OCI-M2 (cell line): Measurements from ENCODE around the gene MYCN.
"Not testable (repeated sequence)": the region's sequence is repeated elsewhere in the genome, so short reads cannot be mapped to it uniquely, and the experiment has no call there.

Source experiments
- DNase-seq: peaks from one replicate; lab custom pipeline; 2025; ENCODE audit not compliant: unreplicated experiment; lab: John Stamatoyannopoulos, UW

Gene MYCN

DNA sequence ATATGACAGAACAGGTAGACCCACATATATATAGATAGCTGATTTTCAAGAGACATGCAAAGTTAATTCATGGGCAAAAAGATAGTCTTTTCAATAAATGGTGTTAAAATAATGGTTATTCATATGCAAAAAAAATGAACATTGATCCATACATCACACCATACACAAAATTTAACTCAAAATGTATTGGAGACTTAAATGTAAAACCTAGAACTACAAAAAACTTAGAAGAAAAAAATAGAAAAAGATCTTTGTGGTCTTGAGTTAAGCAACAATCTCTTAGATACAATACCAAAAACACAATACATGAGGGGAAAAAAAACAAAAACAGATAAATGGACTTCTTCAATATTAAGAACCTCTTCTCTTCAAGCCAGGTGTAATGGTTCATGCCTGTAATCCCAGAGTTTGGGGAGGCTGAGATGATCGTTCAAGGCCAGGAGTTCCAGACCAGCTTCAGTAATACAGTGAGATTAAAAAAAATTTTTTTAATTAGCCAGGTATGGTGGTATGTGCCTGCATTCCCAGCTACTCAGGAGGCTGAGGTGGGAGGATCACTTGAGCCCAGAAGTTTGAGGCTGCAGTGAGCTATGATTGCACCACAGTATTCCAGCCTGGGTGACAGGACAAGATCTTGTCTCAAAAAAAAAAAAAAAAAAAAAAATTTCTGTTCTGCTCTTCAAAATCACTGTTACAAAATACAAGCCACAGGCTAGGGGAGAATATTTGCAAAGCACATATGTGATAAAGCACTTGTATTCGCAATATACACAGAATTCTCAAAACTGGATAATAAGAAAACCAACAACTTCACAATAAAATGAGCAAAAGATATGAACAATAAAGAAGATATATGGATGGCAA lies 32.7 kb upstream of the MYCN start:
- DNase-seq = no peak

DNA sequence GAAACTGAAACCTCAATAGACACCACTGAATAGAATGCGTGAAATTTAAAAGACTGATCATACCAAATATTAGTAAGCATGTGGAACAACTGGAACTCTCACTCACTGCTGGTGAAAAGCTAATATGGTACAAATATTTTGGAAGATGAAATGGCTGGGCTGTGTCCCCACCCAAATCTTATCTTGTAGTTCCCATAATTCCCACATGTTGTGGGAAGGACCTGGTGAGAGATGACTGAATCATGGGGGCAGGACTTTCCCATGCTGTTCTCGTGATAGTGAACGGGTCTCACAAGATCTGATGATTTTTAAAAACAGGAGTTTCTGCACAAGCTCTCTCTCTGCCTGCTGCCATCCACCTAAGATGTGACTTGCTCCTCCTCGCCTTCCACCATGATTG lies 32.0 kb upstream of the MYCN start:
- DNase-seq = no peak

DNA sequence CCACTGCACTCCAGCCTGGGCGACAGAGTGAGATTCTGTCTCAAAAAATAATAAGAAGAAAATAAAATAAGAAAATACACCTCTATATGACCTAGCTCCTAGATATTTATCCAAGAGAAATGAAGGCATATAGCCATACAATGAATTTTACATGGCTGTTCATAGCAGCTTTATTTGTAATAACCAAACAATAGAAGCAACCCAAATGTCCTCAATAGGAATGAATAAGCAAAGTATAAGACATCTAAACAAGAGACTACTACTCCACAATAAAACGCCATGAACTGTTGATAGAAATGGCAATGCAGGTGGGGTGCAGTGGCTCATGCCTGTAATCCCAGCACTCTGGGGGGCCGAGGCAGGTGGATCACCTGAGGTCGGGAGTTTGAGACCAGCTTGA lies 31.2 kb upstream of the MYCN start:
- no peak for DNase-seq

GRCh38 chr2:15909736-15910135 lies 30.6 kb upstream of the MYCN start:
- no peak for DNase-seq

DNA sequence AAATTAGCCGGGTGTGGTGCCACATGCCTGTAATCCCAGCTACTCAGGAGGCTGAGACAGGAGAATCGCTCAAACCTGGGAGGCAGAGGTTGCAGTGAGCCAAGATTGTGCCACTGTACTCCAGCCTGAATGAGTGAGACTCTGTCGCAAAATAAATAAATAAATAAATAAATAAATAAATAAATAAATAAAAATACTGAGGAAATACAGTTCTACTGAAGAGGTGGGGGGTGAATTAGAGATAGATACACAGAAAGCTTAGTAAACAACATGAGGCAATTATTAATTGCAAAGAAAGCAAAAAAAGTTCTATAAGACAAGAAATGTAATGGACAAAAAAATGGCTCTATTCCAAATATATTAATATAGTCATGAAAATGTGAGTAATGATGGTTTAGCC lies 29.1 kb upstream of the MYCN start:
- not testable (repeated sequence) for DNase-seq

GRCh38 chr2:15911686-15912085 lies 28.7 kb upstream of the MYCN start:
- no peak for DNase-seq

DNA sequence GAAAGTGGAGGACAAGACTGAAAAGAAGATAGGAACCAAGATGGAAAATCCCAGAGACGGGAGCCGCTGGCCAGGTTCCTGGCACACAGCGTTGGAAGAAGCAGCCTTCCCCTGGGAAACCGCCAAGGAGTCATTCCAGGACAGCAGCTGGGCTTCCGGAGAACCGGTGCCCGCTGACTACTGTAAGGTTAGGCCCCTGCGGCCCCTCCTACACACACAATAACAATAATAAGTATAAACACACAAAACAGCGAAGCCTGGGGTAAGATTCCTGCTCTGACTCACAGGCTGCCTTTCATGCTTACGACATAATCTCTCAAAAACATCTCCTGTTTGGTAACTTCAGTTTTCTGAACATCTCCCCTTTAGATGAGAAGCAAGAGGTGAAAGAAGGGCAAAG lies 28.1 kb upstream of the MYCN start:
- no peak for DNase-seq

GRCh38 chr2:15913146-15913545 lies 27.2 kb upstream of the MYCN start:
- no peak for DNase-seq

GRCh38 chr2:15914596-15915385 lies 25.6 kb upstream of the MYCN start:
- DNase-seq = no peak

GRCh38 chr2:15915546-15915945 lies 24.8 kb upstream of the MYCN start:
- DNase-seq = not testable (repeated sequence)

- no peak for DNase-seq
Observed at GRCh38 chr2:15916336-15916735, 24.0 kb upstream of the MYCN start.

GRCh38 chr2:15918761-15919356 lies 21.5 kb upstream of the MYCN start:
- no peak for DNase-seq

GRCh38 chr2:15919716-15920434 lies 20.5 kb upstream of the MYCN start:
- DNase-seq = no peak

GRCh38 chr2:15920696-15921095 lies 19.7 kb upstream of the MYCN start:
- DNase-seq = no peak

- no peak for DNase-seq
Observed at GRCh38 chr2:15923597-15923996, 16.8 kb upstream of the MYCN start.

DNA sequence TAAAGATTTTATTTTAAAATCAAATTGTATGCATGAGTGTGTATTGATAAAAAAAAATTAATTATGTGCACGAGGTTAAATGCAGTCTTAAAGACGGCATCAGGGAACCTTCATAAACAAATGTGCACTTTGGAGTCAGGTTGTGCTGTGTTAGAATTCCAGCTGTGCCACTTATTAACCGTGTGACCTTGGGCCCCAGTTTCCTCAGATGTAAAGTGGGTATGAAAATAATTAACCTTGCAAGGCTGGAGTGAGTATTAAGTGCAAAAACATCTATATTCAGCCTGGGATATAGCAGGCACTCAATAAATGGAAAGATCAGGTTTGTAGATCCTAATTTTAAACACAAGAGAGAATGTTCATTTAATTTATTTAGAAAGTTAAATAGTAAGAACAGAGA lies 14.5 kb upstream of the MYCN start:
- no peak for DNase-seq

GRCh38 chr2:15926252-15926651 lies 14.1 kb upstream of the MYCN start:
- DNase-seq = no peak

DNA sequence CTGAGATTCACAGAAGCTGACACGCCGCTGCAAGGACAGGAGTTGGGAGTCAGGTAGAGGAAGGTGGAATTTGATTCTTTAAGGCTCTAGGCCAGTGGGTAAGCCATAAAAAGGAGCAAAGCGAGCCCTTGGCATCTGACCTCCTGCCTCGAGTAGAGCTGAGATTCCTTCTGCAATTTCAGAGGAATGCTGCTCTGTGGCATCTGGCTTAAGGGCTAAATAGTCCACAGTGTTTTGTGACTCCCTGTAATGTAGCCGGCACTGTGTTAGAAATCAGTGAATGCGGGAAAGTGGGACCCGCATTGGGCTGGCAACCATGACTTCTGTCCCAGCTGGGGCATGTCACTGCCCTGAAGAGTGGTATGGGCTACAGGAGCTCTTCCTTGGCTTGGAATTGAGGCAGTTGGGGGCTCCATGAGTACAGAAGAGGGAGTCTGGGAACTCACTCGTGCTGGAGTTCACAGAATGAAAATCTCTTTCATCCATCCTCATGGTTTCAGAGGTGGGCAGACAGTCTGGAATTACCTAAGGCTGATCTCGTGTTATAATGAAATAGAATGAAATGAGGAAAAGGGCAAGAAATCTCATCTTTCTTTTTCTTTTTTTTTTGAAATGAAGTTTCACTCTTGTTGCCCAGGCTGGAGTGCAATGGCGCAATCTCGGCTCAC lies 12.7 kb upstream of the MYCN start:
- no peak for DNase-seq

DNA sequence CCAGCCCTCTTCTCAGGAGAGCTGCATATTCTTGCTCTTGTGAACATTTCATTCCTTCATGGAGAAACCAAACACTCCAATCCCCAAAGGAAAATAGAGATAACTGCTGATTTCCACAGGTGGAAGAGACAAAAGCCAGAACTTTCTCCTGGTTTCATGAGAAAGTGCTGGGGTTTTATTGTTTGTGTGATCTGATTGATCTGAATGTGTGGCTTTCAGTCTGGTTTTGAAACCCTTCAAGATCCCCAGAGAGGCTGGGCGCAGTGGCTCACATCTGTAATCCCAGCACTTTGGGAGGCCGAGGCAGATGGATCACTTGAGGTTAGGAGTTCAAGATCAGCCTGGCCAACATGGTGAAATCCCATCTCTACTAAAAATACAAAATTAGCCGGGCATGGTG lies 11.3 kb upstream of the MYCN start:
- not testable (repeated sequence) for DNase-seq

DNA sequence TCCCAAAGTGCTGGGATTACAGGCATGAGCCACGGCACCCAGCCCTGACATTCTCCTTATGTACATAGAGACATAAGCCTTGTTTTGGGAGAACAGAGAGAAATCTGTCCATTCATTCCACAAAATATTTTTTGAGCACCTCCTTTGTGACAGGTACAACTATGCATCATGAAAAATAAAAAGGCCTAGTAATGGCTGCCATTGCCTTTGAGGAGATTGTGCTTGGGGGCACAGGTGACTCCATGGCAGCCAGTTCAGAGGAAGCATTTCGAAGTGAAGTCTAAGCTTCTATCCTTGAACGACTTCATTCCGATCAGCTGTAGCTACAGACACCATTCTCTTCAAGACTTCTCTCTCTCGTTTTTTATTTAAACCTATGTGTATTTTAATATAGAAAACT lies 10.5 kb upstream of the MYCN start:
- no peak for DNase-seq
